Muscle of leg (tissue), 11 donors: ENCODE measurements around the gene GPC1. TPM values are rescaled to one million over a fixed set of nuclear protein-coding genes. Genes with fewer than 3 reads are reported as not detected.
A peak's percentile ranks its signal among the peaks of the same experiment; 100 is the strongest.

Experiments used
- DNase-seq: peaks from one replicate; pipeline ENCODE4 v3.0.0; 2013
- H3K27ac ChIP-seq: one replicate; pipeline ENCODE4 v1.5.1; 2013; ENCODE audit warnings: mild to moderate bottlenecking, low read length, control low read depth
- H3K27me3 ChIP-seq: one replicate; pipeline ENCODE4 v1.6.1; 2013; ENCODE audit warnings: low read length; ENCODE audit not compliant: control insufficient read depth, insufficient read depth
- H3K36me3 ChIP-seq: one replicate; pipeline ENCODE4 v1.6.1; 2013; ENCODE audit warnings: low read length; ENCODE audit not compliant: control insufficient read depth, insufficient read depth
- H3K4me1 ChIP-seq: one replicate; pipeline ENCODE4 v1.6.1; 2013; ENCODE audit warnings: low read length; ENCODE audit not compliant: control insufficient read depth, insufficient read depth
- H3K4me3 ChIP-seq: one replicate; pipeline ENCODE4 v1.5.1; 2013; ENCODE audit warnings: low read length, control low read depth
- H3K9me3 ChIP-seq: replicated peaks from 2 replicates; pipeline ENCODE4 v1.6.1; 2013; ENCODE audit warnings: low read depth, low read length; ENCODE audit not compliant: control insufficient read depth
- WGBS: methylation state at CpG from one replicate; pipeline ENCODE4 v1.1.5; 2013; ENCODE audit warnings: missing lambda C conversion rate; ENCODE audit not compliant: insufficient coverage; 5-methylcytosine and 5-hydroxymethylcytosine counted together
- polyA plus RNA-seq, 8 donors: library from polyadenylated mRNA; unstranded; fragments of 120-200 nt; gene quantifications; one replicate each; pipeline versions ENCODE4 v1.2.1 to v1.2.3, GENCODE V29; 2013; ENCODE audit warnings: inconsistent platforms in 1 of 8, low replicate concordance in 1 of 8; ENCODE audit not compliant: insufficient read length in 8 of 8, insufficient read depth in 1 of 8
- total RNA-seq: library from RNA; stranded (reverse); fragments of 120-200 nt; gene quantifications from one replicate; pipeline ENCODE4 v1.2.4, GENCODE V29; 2013

GPC1 gene
- total and polyA plus RNA-seq, 9 donors, result 21.1 to 111 (median 97.7) TPM

DNA sequence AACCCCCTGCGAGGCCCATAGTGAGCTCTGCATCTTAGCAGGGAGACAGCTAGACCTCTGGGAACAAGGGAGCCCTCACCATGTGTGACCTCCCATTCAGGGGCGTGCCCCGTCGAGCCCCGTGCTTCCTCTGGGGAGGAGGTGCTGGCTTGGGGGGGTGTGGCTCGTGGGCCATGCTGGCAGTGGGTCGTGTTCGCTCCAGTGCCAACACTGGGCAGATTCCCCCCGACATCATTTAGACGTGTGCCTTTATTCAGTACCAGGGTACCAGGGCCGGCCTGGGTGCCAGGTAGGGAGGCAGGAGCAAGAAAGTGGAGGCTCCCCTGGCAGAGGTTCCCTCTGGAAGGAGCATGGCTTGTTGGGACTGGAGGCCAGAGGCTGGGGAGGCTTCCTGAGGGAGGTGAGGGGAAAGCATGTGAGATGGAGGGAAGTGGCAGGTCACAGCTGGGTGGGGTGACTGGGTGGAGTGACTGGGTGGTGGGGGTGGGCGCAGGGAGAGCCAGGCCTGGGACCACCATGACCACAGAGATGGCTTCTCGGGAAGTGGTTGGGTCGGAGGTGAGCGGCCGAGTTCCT is 15.2 kb downstream of the GPC1 start:
- peaks cover 40% of the 10 kb centered on the region for H3K27me3 ChIP-seq
- H3K9me3 ChIP-seq, result no peaks in the 10 kb centered on the region
- peaks cover 6% of the 10 kb centered on the region for H3K36me3 ChIP-seq
- peak overlapping the region; percentile 29 for H3K27ac ChIP-seq
- no peak for DNase-seq
- H3K4me3 ChIP-seq, result no peak overlapping the region
- peaks cover 53% of the 10 kb centered on the region for H3K4me1 ChIP-seq
- WGBS, result 69% methylated on average over 6 of the region's 16 CpGs

- H3K27me3 ChIP-seq, result peaks cover 42% of the 10 kb centered on the region
- WGBS, result 93% methylated on average over 4 of the region's 13 CpGs
Measured at GRCh38 chr2:240451108-240451611, 15.7 kb downstream of the GPC1 start.

GRCh38 chr2:240451791-240452461 is 16.5 kb downstream of the GPC1 start:
- no peaks in the 10 kb centered on the region for H3K36me3 ChIP-seq
- peak overlapping the region; percentile 40 for H3K4me3 ChIP-seq
- no peak overlapping the region for H3K27ac ChIP-seq
- DNase-seq, result no peak
- peaks cover 47% of the 10 kb centered on the region for H3K27me3 ChIP-seq
- WGBS, result 61% methylated on average over 15 of the region's 20 CpGs
- H3K9me3 ChIP-seq, result no peaks in the 10 kb centered on the region
- H3K4me1 ChIP-seq, result peaks cover 64% of the 10 kb centered on the region

More at GRCh38 chr2:240451108-240451611, 15.7 kb downstream of the GPC1 start:
- no peak for DNase-seq
- Histone ChIP-seq H3K9me3 (no peaks in the 10 kb centered on the region), H3K4me3 (no peak overlapping the region), H3K4me1 (peaks cover 56% of the 10 kb centered on the region), H3K36me3 (peaks cover 1% of the 10 kb centered on the region), H3K27ac (no peak overlapping the region)

DNA sequence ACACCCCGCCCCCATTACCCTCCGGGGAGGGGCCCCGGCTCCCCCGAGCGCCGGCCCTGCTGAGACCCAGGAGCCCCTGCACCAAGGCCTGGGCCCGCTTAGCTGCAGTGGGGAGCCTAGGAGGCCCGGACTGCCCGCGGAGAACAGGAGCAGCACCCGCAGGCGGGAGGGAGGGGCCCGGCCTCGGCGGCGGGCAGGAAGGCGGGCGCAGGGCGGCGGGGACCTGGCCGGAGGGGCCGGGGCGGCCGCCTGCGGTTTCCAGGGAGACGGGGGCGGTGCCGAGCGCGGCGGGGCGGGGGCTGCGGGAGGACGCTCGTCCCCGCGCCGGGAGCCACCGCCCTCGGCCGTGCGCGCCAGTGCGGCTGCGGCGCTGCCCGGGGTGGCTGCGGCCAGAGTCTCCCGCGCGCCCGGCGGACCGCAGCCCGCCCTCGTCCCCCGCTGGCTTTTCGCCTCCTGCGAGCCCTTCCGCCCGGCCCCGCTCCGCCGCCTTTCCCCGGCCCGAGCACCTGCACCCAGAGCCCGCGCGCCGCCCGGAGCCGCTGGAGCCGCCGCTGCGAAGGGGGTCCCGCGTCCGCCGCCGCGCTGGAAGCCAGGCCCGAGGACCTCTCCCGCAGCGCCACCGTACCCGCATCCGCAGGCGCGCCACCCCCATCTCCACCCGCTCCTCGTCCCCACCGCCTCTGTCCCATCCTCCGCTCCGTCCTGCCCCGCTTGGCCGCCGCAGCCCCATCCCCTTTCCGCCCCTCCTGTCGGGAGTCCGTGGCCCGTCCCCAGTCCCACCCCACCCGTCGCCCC is 17.2 kb downstream of the GPC1 start:
- Histone ChIP-seq H3K27me3 (peaks cover 49% of the 10 kb centered on the region), H3K4me1 (peaks cover 69% of the 10 kb centered on the region), H3K4me3 (peak overlapping the region; percentile 40), H3K36me3 (no peaks in the 10 kb centered on the region), H3K9me3 (no peaks in the 10 kb centered on the region), H3K27ac (no peak overlapping the region)
- under 1% methylated on average over 93 of the region's 103 CpGs for WGBS
- DNase-seq, result peak; percentile 77

DNA sequence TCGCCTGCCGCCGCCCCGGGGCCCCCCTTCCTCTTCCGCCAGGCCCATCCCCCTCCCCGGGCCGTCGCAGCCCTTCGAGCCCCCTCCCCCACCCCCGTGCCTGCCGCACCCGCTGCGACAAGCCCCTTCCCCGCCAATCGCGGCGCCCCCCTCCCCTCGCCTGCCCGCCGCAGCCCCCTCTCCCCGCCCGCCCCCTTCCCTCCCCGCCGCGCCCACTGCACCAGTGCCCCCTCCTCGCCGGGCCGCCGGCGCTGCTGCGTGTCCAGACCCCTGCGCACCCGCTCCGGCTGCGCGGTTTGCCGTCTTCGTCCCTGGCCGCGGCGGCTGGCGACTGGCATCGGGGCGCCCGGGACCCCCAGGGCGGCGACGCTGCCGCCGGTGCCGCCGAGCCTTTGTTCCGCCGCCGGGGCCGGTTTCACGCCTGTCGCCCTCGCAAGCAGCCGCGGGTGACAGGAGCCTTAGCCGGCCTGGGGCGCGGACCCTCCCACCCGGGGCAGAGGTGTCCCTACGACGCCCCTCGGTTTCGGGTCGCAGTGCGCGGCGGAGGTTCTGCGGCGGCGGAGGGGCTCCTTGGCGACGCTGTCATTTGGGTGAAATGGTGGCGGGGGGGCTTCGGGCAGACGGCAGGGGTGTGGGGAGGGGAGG is 18.1 kb downstream of the GPC1 start:
- H3K4me1 ChIP-seq, result peaks cover 72% of the 10 kb centered on the region
- no peak overlapping the region for H3K4me3 ChIP-seq
- DNase-seq, result no peak
- H3K36me3 ChIP-seq, result no peaks in the 10 kb centered on the region
- no peak overlapping the region for H3K27ac ChIP-seq
- no peaks in the 10 kb centered on the region for H3K9me3 ChIP-seq
- WGBS, result 3% methylated on average over 55 of the region's 81 CpGs
- H3K27me3 ChIP-seq, result peaks cover 49% of the 10 kb centered on the region

DNA sequence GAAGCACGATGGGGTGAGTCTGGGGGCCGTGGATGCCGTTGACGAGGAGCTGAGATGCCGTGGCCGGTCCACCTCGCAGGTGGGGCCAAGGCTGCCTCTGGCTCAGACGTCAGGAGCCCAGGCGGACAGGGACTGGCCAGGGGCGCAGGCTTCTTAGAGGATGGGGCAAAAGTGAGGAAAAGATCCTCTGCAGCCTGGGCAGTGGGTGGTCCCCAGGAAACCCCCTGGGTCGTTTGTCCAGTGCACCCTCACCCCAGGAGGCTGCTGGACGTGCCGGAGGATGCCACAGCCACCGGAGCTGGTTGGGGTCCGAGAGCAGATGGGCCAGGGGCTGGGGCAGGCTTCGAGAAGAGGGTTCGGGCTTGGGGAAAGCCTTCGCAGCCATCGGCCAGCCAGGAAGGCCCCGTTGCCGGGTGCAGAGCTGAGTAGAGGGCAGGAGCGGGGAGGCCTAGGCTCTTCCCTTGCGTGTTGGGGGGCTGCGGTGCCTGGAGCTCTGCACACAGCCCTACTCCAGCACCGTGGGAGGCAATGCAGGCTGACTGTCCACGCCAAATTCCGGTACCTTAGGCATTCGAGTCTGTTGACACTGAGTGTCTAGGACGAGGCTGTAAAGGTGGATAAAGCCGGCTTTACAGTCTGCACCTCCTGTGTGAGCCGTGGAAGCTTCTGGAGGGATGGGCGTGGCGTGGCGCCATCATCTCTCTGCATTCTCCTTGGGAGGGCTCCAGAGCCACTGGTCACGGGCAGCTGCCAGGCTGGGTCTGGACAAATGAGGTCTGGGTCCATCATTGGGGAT is 18.8 kb downstream of the GPC1 start:
- H3K36me3 ChIP-seq, result no peaks in the 10 kb centered on the region
- H3K27ac ChIP-seq, result no peak overlapping the region
- H3K9me3 ChIP-seq, result no peaks in the 10 kb centered on the region
- WGBS, result 32% methylated on average over 35 of the region's 35 CpGs
- H3K4me1 ChIP-seq, result peaks cover 79% of the 10 kb centered on the region
- no peak for DNase-seq
- H3K27me3 ChIP-seq, result peaks cover 48% of the 10 kb centered on the region
- no peak overlapping the region for H3K4me3 ChIP-seq

GRCh38 chr2:240455272-240455646 is 19.8 kb downstream of the GPC1 start:
- Histone ChIP-seq H3K4me3 (no peak overlapping the region), H3K36me3 (no peaks in the 10 kb centered on the region), H3K27me3 (peaks cover 48% of the 10 kb centered on the region), H3K4me1 (peaks cover 82% of the 10 kb centered on the region), H3K27ac (no peak overlapping the region), H3K9me3 (no peaks in the 10 kb centered on the region)
- no peak for DNase-seq
- WGBS, result 43% methylated on average over 6 of the region's 7 CpGs

DNA sequence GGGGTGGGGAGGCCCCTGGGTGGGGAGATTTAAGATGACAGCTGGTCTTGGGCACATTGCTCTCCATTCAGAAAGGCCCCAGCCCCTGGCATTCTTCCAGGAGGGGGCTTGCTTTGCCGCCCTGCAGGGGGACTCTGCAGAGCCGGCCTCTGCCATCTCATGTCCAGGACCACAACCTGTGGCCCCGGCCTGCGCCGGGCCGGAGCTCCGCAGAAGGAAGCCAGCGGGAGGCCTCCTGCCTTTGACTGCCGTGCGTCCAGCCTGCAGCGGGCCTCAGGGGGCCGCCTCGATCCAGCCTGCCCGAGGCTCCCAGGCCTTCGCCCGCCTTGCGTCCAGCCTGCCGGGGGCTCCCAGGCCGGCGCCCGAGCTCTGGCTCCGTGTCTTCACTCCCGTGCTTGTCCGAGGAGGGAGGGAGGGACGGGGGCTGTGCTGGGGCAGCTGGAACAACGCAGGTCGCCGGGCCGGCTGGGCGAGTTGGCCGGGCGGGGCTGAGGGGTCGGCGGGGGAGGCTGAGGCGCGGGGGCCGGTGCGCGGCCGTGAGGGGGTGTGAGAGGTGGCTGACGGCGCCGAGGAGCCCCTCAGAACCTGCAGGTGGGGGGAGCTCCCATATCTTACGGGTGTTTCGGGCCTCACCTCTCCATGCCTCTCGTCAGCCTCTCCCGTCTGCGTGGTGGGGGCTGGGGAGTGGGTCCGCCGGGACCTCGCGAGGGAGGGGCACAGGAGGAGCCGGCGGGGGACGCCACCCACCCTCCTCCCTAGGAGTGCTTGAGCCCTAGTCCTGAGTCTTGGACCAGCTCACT is 20.4 kb downstream of the GPC1 start:
- H3K36me3 ChIP-seq, result peaks cover 3% of the 10 kb centered on the region
- no peak overlapping the region for H3K4me3 ChIP-seq
- peaks cover 82% of the 10 kb centered on the region for H3K4me1 ChIP-seq
- H3K9me3 ChIP-seq, result no peaks in the 10 kb centered on the region
- H3K27ac ChIP-seq, result no peak overlapping the region
- WGBS, result 10% methylated on average over 23 of the region's 55 CpGs
- peaks cover 42% of the 10 kb centered on the region for H3K27me3 ChIP-seq
- no peak for DNase-seq
